ENCODE measurements around the gene HMGN3.

DNA sequence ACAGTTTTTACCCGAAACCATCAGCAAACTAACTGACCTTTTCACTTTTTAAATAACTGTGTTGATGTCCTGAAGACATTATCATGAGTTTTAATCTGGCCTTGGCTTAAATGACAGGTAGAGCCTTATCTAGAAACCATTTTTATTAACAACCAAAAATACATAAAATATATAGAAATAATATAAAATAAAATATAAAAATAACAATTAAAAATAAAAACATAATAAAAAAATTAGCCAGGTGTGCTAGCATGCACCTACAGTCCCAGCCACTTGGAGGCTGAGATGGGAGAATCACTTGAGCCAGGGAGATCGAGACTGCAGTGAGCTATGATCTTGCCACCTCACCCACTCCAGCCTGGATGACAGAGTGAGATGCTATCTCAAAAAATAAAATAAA, 21.6 kb downstream of the HMGN3 start:
- TF ChIP-seq, protein P1, sequence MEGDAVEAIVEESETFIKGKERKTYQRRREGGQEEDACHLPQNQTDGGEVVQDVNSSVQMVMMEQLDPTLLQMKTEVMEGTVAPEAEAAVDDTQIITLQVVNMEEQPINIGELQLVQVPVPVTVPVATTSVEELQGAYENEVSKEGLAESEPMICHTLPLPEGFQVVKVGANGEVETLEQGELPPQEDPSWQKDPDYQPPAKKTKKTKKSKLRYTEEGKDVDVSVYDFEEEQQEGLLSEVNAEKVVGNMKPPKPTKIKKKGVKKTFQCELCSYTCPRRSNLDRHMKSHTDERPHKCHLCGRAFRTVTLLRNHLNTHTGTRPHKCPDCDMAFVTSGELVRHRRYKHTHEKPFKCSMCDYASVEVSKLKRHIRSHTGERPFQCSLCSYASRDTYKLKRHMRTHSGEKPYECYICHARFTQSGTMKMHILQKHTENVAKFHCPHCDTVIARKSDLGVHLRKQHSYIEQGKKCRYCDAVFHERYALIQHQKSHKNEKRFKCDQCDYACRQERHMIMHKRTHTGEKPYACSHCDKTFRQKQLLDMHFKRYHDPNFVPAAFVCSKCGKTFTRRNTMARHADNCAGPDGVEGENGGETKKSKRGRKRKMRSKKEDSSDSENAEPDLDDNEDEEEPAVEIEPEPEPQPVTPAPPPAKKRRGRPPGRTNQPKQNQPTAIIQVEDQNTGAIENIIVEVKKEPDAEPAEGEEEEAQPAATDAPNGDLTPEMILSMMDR (conservative IDR thresholded peaks at IDR 0.05; ENCODE audit: low read depth, low read length): no peak
- TF ChIP-seq EZH2 (IDR thresholded peaks at IDR 0.05; ENCODE audit: low read length, unreplicated experiment) (no peak), EZH2phosphoT487 (IDR thresholded peaks at IDR 0.05; ENCODE audit: borderline replicate concordance, low read length) (no peak)
